OCI-LY3 (cell line): ENCODE data around the gene CTNND2.

Experiments used
- H2AFZ ChIP-seq: fragments of 200-600, 300-600 bp; shearing (Covaris generic); 2 replicates; pipeline ENCODE4 v1.6.0; 2014; ENCODE audit warnings: antibody characterized with exemption, low read depth, low read length
- H3K27ac ChIP-seq: fragments of 200-600, 300-600 bp; sonication (generic); 2 replicates; pipeline ENCODE4 v1.5.1; 2014; ENCODE audit warnings: mild to moderate bottlenecking, low read length, moderate library complexity, mixed read lengths
- H3K27me3 ChIP-seq: fragments of 200-600, 300-600 bp; sonication (generic); 2 replicates; pipeline ENCODE4 v1.6.1; 2014; ENCODE audit warnings: low read depth, low read length, mixed read lengths
- H3K36me3 ChIP-seq: fragments of 200-600, 300-600 bp; sonication (generic); replicated peaks from 2 replicates; pipeline ENCODE3; 2014; ENCODE audit warnings: low read depth, low read length, mixed read lengths
- H3K4me1 ChIP-seq: fragments of 300-600, 200-600 bp; sonication (generic); 2 replicates; pipeline ENCODE4 v1.6.1; 2014; ENCODE audit warnings: low read length, mixed read lengths
- H3K4me2 ChIP-seq: fragments of 200-600, 300-600 bp; sonication (generic); 2 replicates; pipeline ENCODE4 v1.6.1; 2014; ENCODE audit warnings: low read length, mixed read lengths
- H3K4me3 ChIP-seq: fragments of 300-600, 200-600 bp; sonication (generic); 2 replicates; pipeline ENCODE4 v1.5.1; 2014; ENCODE audit warnings: antibody characterized with exemption, mild to moderate bottlenecking, low read length, moderate library complexity
- H3K79me2 ChIP-seq: fragments of 300-600, 200-600 bp; shearing (Covaris generic); 2 replicates; pipeline ENCODE4 v1.6.1; 2014; ENCODE audit warnings: mild to moderate bottlenecking, low read length, mixed read lengths
- H3K9ac ChIP-seq: fragments of 300-600, 200-600 bp; shearing (Covaris generic); 2 replicates; pipeline ENCODE4 v1.6.0; 2014; ENCODE audit warnings: mild to moderate bottlenecking, low read length, moderate library complexity
- H3K9me3 ChIP-seq: fragments of 200-600, 300-600 bp; shearing (Covaris generic); 2 replicates; pipeline ENCODE4 v1.6.1; 2014; ENCODE audit warnings: low read length, mixed read lengths; ENCODE audit not compliant: insufficient read depth
- H4K20me1 ChIP-seq: fragments of 200-600, 300-600 bp; sonication (generic); 2 replicates; pipeline ENCODE4 v1.6.1; 2016; ENCODE audit warnings: low read length, mixed read lengths; ENCODE audit not compliant: insufficient read depth
- CTCF ChIP-seq: fragments of 200-600, 300-600 bp; sonication (generic); IDR thresholded peaks from 2 replicates; pipeline ENCODE4 v1.5.1; 2014; ENCODE audit warnings: antibody characterized with exemption, low read length, low read depth
- EZH2phosphoT487 ChIP-seq: fragments of 200-600 bp; shearing (Covaris generic); IDR thresholded peaks from 2 replicates; pipeline ENCODE4 v1.6.1; 2018; ENCODE audit warnings: antibody characterized with exemption, mixed run types, low read depth

The CTNND2 gene

DNA sequence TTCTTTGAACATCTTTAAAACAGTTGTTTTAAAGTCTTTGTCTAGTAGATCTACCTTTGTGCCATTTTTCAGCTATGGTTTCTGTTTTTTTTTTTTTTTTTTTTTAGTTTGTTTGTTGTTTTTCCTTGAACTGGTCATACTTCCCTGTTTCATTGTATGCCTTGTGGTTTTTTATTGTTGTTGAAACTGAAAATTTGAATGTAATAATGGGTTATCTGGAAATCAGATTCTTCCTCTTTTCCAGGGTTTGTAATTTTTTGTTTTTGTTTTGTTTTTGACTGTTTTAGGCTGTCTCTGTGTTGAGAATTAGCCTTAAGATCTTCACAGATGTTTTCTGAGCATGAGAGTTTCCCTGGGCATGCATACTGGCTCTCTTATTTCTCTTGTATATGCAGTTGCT lies 873.6 kb downstream of the CTNND2 start:
- no peaks in the 10 kb centered on the region for H3K79me2 ChIP-seq
- no peak overlapping the region for H3K4me3 ChIP-seq
- peaks cover 4% of the 10 kb centered on the region; the same call in 1 of the 2 replicates for H3K9me3 ChIP-seq
- no peak overlapping the region for H3K27ac ChIP-seq
- no peak overlapping the region for H2AFZ ChIP-seq
- H3K27me3 ChIP-seq, result no peaks in the 10 kb centered on the region
- no peaks in the 10 kb centered on the region for H3K4me1 ChIP-seq
- H3K9ac ChIP-seq, result no peak overlapping the region
- H3K36me3 ChIP-seq, result no peaks in the 10 kb centered on the region
- TF ChIP-seq CTCF, result no peak
- no peak for TF ChIP-seq EZH2phosphoT487
- no peak overlapping the region for H3K4me2 ChIP-seq
- no peaks in the 10 kb centered on the region for H4K20me1 ChIP-seq

DNA sequence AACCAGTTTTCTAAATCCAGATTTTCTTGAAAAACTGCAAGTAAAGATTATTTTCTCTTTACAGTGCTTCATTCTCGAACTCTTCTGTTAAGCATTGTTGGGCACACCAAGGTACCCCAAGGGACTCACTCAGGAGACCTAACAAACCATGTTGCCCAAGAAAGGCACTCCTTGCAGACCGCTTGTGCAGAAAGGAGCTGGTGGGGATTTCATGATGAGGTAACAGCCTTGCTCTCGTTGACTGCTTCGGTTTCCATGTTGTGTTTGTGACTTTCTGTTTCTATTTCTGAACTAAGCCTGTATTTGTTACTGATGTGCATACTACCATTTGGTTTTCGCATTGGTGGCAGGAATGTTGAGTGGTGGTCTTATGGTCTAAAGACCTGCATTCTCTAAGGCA lies 876.6 kb downstream of the CTNND2 start:
- no peak overlapping the region for H2AFZ ChIP-seq
- no peaks in the 10 kb centered on the region for H3K4me1 ChIP-seq
- no peak overlapping the region for H3K9ac ChIP-seq
- no peak overlapping the region for H3K27ac ChIP-seq
- no peaks in the 10 kb centered on the region for H4K20me1 ChIP-seq
- no peaks in the 10 kb centered on the region for H3K36me3 ChIP-seq
- H3K4me3 ChIP-seq, result no peak overlapping the region
- H3K79me2 ChIP-seq, result no peaks in the 10 kb centered on the region
- H3K4me2 ChIP-seq, result no peak overlapping the region
- TF ChIP-seq EZH2phosphoT487 (no peak), CTCF (no peak)
- H3K27me3 ChIP-seq, result no peaks in the 10 kb centered on the region
- H3K9me3 ChIP-seq, result peaks cover 4% of the 10 kb centered on the region; the same call in 1 of the 2 replicates

- Histone ChIP-seq H3K27ac (no peak overlapping the region), H3K4me2 (no peak overlapping the region), H3K9me3 (peaks cover 4% of the 10 kb centered on the region; the same call in 1 of the 2 replicates), H4K20me1 (no peaks in the 10 kb centered on the region), H3K4me1 (no peaks in the 10 kb centered on the region), H3K36me3 (no peaks in the 10 kb centered on the region), H3K9ac (no peak overlapping the region), H3K79me2 (no peaks in the 10 kb centered on the region), H3K4me3 (no peak overlapping the region), H3K27me3 (no peaks in the 10 kb centered on the region), H2AFZ (no peak overlapping the region)
- no peak for TF ChIP-seq EZH2phosphoT487
- TF ChIP-seq CTCF, result no peak
Measured at GRCh38 chr5:11026543-11026942, 877.7 kb downstream of the CTNND2 start.

DNA sequence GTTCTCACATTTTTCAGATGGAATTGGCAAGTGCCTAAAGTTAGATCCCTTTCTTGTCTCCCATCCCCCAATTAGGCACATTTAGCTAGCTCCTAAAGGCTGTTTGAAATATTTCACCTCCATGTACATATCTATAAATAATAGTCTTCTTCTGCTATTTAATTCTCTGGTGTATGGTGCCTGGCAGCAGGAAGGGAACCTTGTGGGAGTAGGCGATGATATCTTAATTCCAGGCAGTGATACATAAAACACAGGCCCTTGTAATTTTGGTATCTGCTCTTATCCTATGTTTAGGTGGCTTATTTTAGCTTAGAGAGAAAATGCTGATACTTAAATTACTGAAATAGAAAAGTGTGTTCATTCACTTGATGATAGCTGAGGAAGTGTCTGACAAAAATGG lies 880.3 kb downstream of the CTNND2 start:
- no peaks in the 10 kb centered on the region for H3K79me2 ChIP-seq
- no peak overlapping the region for H3K4me3 ChIP-seq
- no peak overlapping the region for H2AFZ ChIP-seq
- no peaks in the 10 kb centered on the region for H4K20me1 ChIP-seq
- H3K4me1 ChIP-seq, result no peaks in the 10 kb centered on the region
- no peaks in the 10 kb centered on the region for H3K27me3 ChIP-seq
- H3K9me3 ChIP-seq, result no peaks in the 10 kb centered on the region
- H3K27ac ChIP-seq, result no peak overlapping the region
- no peaks in the 10 kb centered on the region for H3K36me3 ChIP-seq
- H3K9ac ChIP-seq, result no peak overlapping the region
- H3K4me2 ChIP-seq, result no peak overlapping the region
- TF ChIP-seq CTCF, result no peak
